ENCODE measurements around the gene CNOT4.

Gene CNOT4

GRCh38 chr7:135386776-135387175 is 123.1 kb downstream of the CNOT4 start:
- Histone ChIP-seq H3K9me3 (ENCODE audit: control insufficient read depth, low read length) (no peaks in the 10 kb centered on the region), H3K36me3 (ENCODE audit: control insufficient read depth, insufficient read depth, low read length) (no peaks in the 10 kb centered on the region), H3K4me1 (ENCODE audit: control insufficient read depth, insufficient read depth, low read length) (no peaks in the 10 kb centered on the region), H3K27me3 (ENCODE audit: control insufficient read depth, insufficient read depth, low read length, poor library complexity, severe bottlenecking) (no peaks in the 10 kb centered on the region), H3K27ac (ENCODE audit: insufficient read depth, low read depth, low read length, poor library complexity, severe bottlenecking) (no peak overlapping the region), H3K4me3 (ENCODE audit: insufficient read depth, low read depth, low read length) (no peak overlapping the region)
- 74 to 81% methylated on average over 2 of the region's 2 CpGs for WGBS, 2 experiments

- Histone ChIP-seq H3K27me3 (ENCODE audit: control insufficient read depth, insufficient read depth, low read length, poor library complexity, severe bottlenecking) (no peaks in the 10 kb centered on the region), H3K9me3 (ENCODE audit: control insufficient read depth, low read length) (no peaks in the 10 kb centered on the region), H3K27ac (ENCODE audit: insufficient read depth, low read depth, low read length, poor library complexity, severe bottlenecking) (no peak overlapping the region), H3K4me3 (ENCODE audit: insufficient read depth, low read depth, low read length) (no peak overlapping the region), H3K36me3 (ENCODE audit: control insufficient read depth, insufficient read depth, low read length) (no peaks in the 10 kb centered on the region), H3K4me1 (ENCODE audit: control insufficient read depth, insufficient read depth, low read length) (no peaks in the 10 kb centered on the region)
Observed at GRCh38 chr7:135386181-135386580, 123.7 kb downstream of the CNOT4 start.

- Histone ChIP-seq H3K27me3 (ENCODE audit: control insufficient read depth, insufficient read depth, low read length, poor library complexity, severe bottlenecking) (no peaks in the 10 kb centered on the region), H3K36me3 (ENCODE audit: control insufficient read depth, insufficient read depth, low read length) (no peaks in the 10 kb centered on the region), H3K4me1 (ENCODE audit: control insufficient read depth, insufficient read depth, low read length) (no peaks in the 10 kb centered on the region), H3K4me3 (ENCODE audit: insufficient read depth, low read depth, low read length) (no peak overlapping the region), H3K27ac (ENCODE audit: insufficient read depth, low read depth, low read length, poor library complexity, severe bottlenecking) (no peak overlapping the region), H3K9me3 (ENCODE audit: control insufficient read depth, low read length) (no peaks in the 10 kb centered on the region)
- 79 to 83% methylated on average over 2 of the region's 3 CpGs for WGBS, 2 experiments
Observed at GRCh38 chr7:135385209-135385608, 124.7 kb downstream of the CNOT4 start.

GRCh38 chr7:135383525-135384175 is 126.3 kb downstream of the CNOT4 start:
- Histone ChIP-seq H3K9me3 (ENCODE audit: control insufficient read depth, low read length) (no peaks in the 10 kb centered on the region), H3K4me3 (ENCODE audit: insufficient read depth, low read depth, low read length) (no peak overlapping the region), H3K4me1 (ENCODE audit: control insufficient read depth, insufficient read depth, low read length) (no peaks in the 10 kb centered on the region), H3K27ac (ENCODE audit: insufficient read depth, low read depth, low read length, poor library complexity, severe bottlenecking) (no peak overlapping the region), H3K36me3 (ENCODE audit: control insufficient read depth, insufficient read depth, low read length) (no peaks in the 10 kb centered on the region), H3K27me3 (ENCODE audit: control insufficient read depth, insufficient read depth, low read length, poor library complexity, severe bottlenecking) (no peaks in the 10 kb centered on the region)
- 85 to 93% methylated on average over 2 of the region's 2 CpGs for WGBS, 2 experiments

GRCh38 chr7:135382173-135382572 is 127.7 kb downstream of the CNOT4 start:
- H3K4me3 ChIP-seq (ENCODE audit: insufficient read depth, low read depth, low read length): no peak overlapping the region
- H3K27me3 ChIP-seq (ENCODE audit: control insufficient read depth, insufficient read depth, low read length, poor library complexity, severe bottlenecking): no peaks in the 10 kb centered on the region
- H3K27ac ChIP-seq (ENCODE audit: insufficient read depth, low read depth, low read length, poor library complexity, severe bottlenecking): no peak overlapping the region
- no peaks in the 10 kb centered on the region for H3K36me3 ChIP-seq (ENCODE audit: control insufficient read depth, insufficient read depth, low read length)
- WGBS, 2 experiments: 96 to 100% methylated on average over 2 of the region's 3 CpGs
- no peaks in the 10 kb centered on the region for H3K4me1 ChIP-seq (ENCODE audit: control insufficient read depth, insufficient read depth, low read length)
- H3K9me3 ChIP-seq (ENCODE audit: control insufficient read depth, low read length): no peaks in the 10 kb centered on the region

GRCh38 chr7:135381369-135381768 is 128.5 kb downstream of the CNOT4 start:
- Histone ChIP-seq H3K27me3 (ENCODE audit: control insufficient read depth, insufficient read depth, low read length, poor library complexity, severe bottlenecking) (no peaks in the 10 kb centered on the region), H3K9me3 (ENCODE audit: control insufficient read depth, low read length) (no peaks in the 10 kb centered on the region), H3K27ac (ENCODE audit: insufficient read depth, low read depth, low read length, poor library complexity, severe bottlenecking) (no peak overlapping the region), H3K36me3 (ENCODE audit: control insufficient read depth, insufficient read depth, low read length) (no peaks in the 10 kb centered on the region), H3K4me1 (ENCODE audit: control insufficient read depth, insufficient read depth, low read length) (no peaks in the 10 kb centered on the region), H3K4me3 (ENCODE audit: insufficient read depth, low read depth, low read length) (no peak overlapping the region)
- 50 to 100% methylated on average over 1 of the region's 1 CpG for whole genome bisulfite sequencing, 2 experiments

- no peak overlapping the region for H3K4me3 ChIP-seq (ENCODE audit: insufficient read depth, low read depth, low read length)
- no peaks in the 10 kb centered on the region for H3K9me3 ChIP-seq (ENCODE audit: control insufficient read depth, low read length)
- no peak overlapping the region for H3K27ac ChIP-seq (ENCODE audit: insufficient read depth, low read depth, low read length, poor library complexity, severe bottlenecking)
- H3K36me3 ChIP-seq (ENCODE audit: control insufficient read depth, insufficient read depth, low read length): no peaks in the 10 kb centered on the region
- no peaks in the 10 kb centered on the region for H3K27me3 ChIP-seq (ENCODE audit: control insufficient read depth, insufficient read depth, low read length, poor library complexity, severe bottlenecking)
- H3K4me1 ChIP-seq (ENCODE audit: control insufficient read depth, insufficient read depth, low read length): no peaks in the 10 kb centered on the region
Observed at GRCh38 chr7:135380351-135380750, 129.6 kb downstream of the CNOT4 start.

GRCh38 chr7:135377171-135377570 is 132.7 kb downstream of the CNOT4 start:
- no peaks in the 10 kb centered on the region for H3K4me1 ChIP-seq (ENCODE audit: control insufficient read depth, insufficient read depth, low read length)
- no peaks in the 10 kb centered on the region for H3K27me3 ChIP-seq (ENCODE audit: control insufficient read depth, insufficient read depth, low read length, poor library complexity, severe bottlenecking)
- H3K4me3 ChIP-seq (ENCODE audit: insufficient read depth, low read depth, low read length): no peak overlapping the region
- H3K27ac ChIP-seq (ENCODE audit: insufficient read depth, low read depth, low read length, poor library complexity, severe bottlenecking): no peak overlapping the region
- H3K36me3 ChIP-seq (ENCODE audit: control insufficient read depth, insufficient read depth, low read length): no peaks in the 10 kb centered on the region
- no peaks in the 10 kb centered on the region for H3K9me3 ChIP-seq (ENCODE audit: control insufficient read depth, low read length)

- Histone ChIP-seq H3K27me3 (ENCODE audit: control insufficient read depth, insufficient read depth, low read length, poor library complexity, severe bottlenecking) (no peaks in the 10 kb centered on the region), H3K4me3 (ENCODE audit: insufficient read depth, low read depth, low read length) (no peak overlapping the region), H3K9me3 (ENCODE audit: control insufficient read depth, low read length) (no peaks in the 10 kb centered on the region), H3K36me3 (ENCODE audit: control insufficient read depth, insufficient read depth, low read length) (no peaks in the 10 kb centered on the region), H3K27ac (ENCODE audit: insufficient read depth, low read depth, low read length, poor library complexity, severe bottlenecking) (no peak overlapping the region), H3K4me1 (ENCODE audit: control insufficient read depth, insufficient read depth, low read length) (no peaks in the 10 kb centered on the region)
- WGBS, 2 experiments: 94 to 98% methylated on average over 5 of the region's 5 CpGs
Observed at GRCh38 chr7:135375908-135376699, 133.8 kb downstream of the CNOT4 start.

GRCh38 chr7:135374736-135375135 is 135.2 kb downstream of the CNOT4 start:
- WGBS, 2 experiments: 97 to 100% methylated on average over 1 to 2 of the region's 3 CpGs
- Histone ChIP-seq H3K27ac (ENCODE audit: insufficient read depth, low read depth, low read length, poor library complexity, severe bottlenecking) (no peak overlapping the region), H3K36me3 (ENCODE audit: control insufficient read depth, insufficient read depth, low read length) (no peaks in the 10 kb centered on the region), H3K9me3 (ENCODE audit: control insufficient read depth, low read length) (no peaks in the 10 kb centered on the region), H3K4me1 (ENCODE audit: control insufficient read depth, insufficient read depth, low read length) (no peaks in the 10 kb centered on the region), H3K27me3 (ENCODE audit: control insufficient read depth, insufficient read depth, low read length, poor library complexity, severe bottlenecking) (no peaks in the 10 kb centered on the region), H3K4me3 (ENCODE audit: insufficient read depth, low read depth, low read length) (no peak overlapping the region)
